ENCODE data around the gene ZBTB40.

DNA sequence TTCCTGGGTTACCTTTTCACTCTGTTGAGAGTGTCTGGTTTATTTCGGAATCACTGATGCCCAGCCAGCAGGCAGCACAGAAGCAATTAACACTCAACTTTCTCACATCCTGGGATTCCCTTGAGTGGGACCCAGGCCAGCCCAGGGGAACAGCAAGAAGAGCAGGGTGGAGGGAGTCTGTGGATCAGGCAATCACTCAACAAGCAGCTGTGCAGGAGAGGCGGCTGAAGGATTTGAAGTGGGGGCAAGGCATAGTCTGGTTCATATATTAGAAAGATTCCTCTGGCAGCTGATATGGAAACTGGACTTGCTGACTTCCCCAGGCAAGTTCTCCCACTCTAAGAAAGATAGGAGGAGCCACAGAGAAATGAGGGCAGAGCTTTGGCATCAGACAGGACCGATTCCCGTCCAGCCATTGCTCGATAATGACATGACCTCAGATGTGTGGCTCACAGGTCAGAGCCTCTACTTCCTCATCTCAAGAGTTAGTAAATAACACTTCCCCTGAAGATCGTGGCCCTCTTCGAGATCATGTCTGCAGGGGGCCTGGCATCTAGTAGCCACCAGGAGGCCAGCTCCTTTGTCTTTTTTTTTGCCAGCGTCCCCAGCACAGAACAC, 124.0 kb downstream of the ZBTB40 start:
- TF ChIP-seq CTCF (conservative IDR thresholded peaks at IDR 0.05; ENCODE audit: low read length) (no peak), EZH2phosphoT487 (IDR thresholded peaks at IDR 0.05; ENCODE audit: borderline replicate concordance) (no peak)
